Activated naive CD4-positive, alpha-beta T cell treated with Interleukin-2 at 50 U/mL for 16 hours (primary cell): ENCODE results near the gene CRACR2A.

Source experiments
- DNase-seq: peaks from one replicate; pipeline ENCODE4 v3.0.0-alpha.2; 2020

Gene CRACR2A

GRCh38 chr12:3641428-3642018 lies 111.4 kb downstream of the CRACR2A start:
- no peak for DNase-seq

- DNase-seq: no peak
These were observed 116.6 kb downstream of the CRACR2A start for GRCh38 chr12:3636328-3636727.

- DNase-seq: no peak
These were observed 118.6 kb downstream of the CRACR2A start for GRCh38 chr12:3634348-3634747.

- DNase-seq: no peak
These were observed 119.5 kb downstream of the CRACR2A start for GRCh38 chr12:3633396-3633795.

- no peak for DNase-seq
These were observed 120.2 kb downstream of the CRACR2A start for GRCh38 chr12:3632754-3633153.

- no peak for DNase-seq
These were observed 120.7 kb downstream of the CRACR2A start for GRCh38 chr12:3632256-3632655.

GRCh38 chr12:3631759-3632158 lies 121.2 kb downstream of the CRACR2A start:
- no peak for DNase-seq

GRCh38 chr12:3631272-3631637 lies 121.7 kb downstream of the CRACR2A start:
- no peak for DNase-seq

GRCh38 chr12:3630621-3631271 lies 122.2 kb downstream of the CRACR2A start:
- no peak for DNase-seq

GRCh38 chr12:3630111-3630510 lies 122.8 kb downstream of the CRACR2A start:
- DNase-seq: no peak

- DNase-seq: no peak
These were observed 123.7 kb downstream of the CRACR2A start for GRCh38 chr12:3629057-3629830.

- no peak for DNase-seq
These were observed 124.3 kb downstream of the CRACR2A start for GRCh38 chr12:3628629-3629028.

GRCh38 chr12:3627336-3627735 lies 125.6 kb downstream of the CRACR2A start:
- no peak for DNase-seq

- DNase-seq: no peak
These were observed 128.6 kb downstream of the CRACR2A start for GRCh38 chr12:3624273-3624672.

- no peak for DNase-seq
These were observed 129.9 kb downstream of the CRACR2A start for GRCh38 chr12:3622822-3623690.

- DNase-seq: no peak
These were observed 130.7 kb downstream of the CRACR2A start for GRCh38 chr12:3622021-3622821.

GRCh38 chr12:3620856-3621255 lies 132.1 kb downstream of the CRACR2A start:
- DNase-seq: no peak

GRCh38 chr12:3617565-3617964 lies 135.3 kb downstream of the CRACR2A start:
- DNase-seq: no peak

GRCh38 chr12:3615862-3616261 lies 137.0 kb downstream of the CRACR2A start:
- DNase-seq: no peak

- DNase-seq: no peak
These were observed 138.0 kb downstream of the CRACR2A start for GRCh38 chr12:3614806-3615466.

GRCh38 chr12:3613641-3614395 lies 139.1 kb downstream of the CRACR2A start:
- DNase-seq: no peak
